HepG2 (cell line): ENCODE data around the gene NOTUM. TPM values are rescaled to one million over a fixed set of nuclear protein-coding genes. Genes with fewer than 3 reads are reported as not detected.

Experiments used
- DDIT3 ChIP-seq: sonication (generic); formaldehyde crosslinking; IDR thresholded peaks from 2 replicates; pipeline ENCODE4 v1.4.0; 2020; ENCODE audit warnings: mild to moderate bottlenecking, missing genetic modification reagents
- KLF16 ChIP-seq, 2 experiments: sonication (generic) in 1 of 2; formaldehyde crosslinking in 1 of 2; IDR thresholded peaks; 2 replicates each; pipeline versions ENCODE4 v1.6.1 to v1.8.0; 2016 to 2023; ENCODE audit warnings: missing genetic modification reagents in 2 of 2, missing compliant biosample characterization in 1 of 2
- MAFF ChIP-seq: IDR thresholded peaks from 2 replicates; pipeline ENCODE4 v1.6.1; 2011; ENCODE audit warnings: low read depth, low read length, improper control_type of control experiment
- MED13 ChIP-seq: sonication (generic); formaldehyde crosslinking; IDR thresholded peaks from 2 replicates; pipeline ENCODE4 v1.5.0; 2020; ENCODE audit warnings: missing genetic modification reagents
- NFYC ChIP-seq: IDR thresholded peaks from 2 replicates; pipeline ENCODE4 v1.6.1; 2016; ENCODE audit warnings: missing genetic modification reagents, missing compliant biosample characterization
- RAD21 ChIP-seq: fragments of 450-650 bp; formaldehyde crosslinking; IDR thresholded peaks from 2 replicates; pipeline ENCODE4 v1.5.0; 2020; ENCODE audit warnings: mild to moderate bottlenecking
- RBM39 ChIP-seq: fragments of 200-400 bp; formaldehyde crosslinking; IDR thresholded peaks from one replicate; pipeline ENCODE4 v1.6.1; 2018; ENCODE audit warnings: antibody characterized with exemption, mild to moderate bottlenecking, low read depth, low read length; ENCODE audit not compliant: poor library complexity, severe bottlenecking
- RFXAP ChIP-seq: sonication (generic); formaldehyde crosslinking; IDR thresholded peaks from 2 replicates; pipeline ENCODE4 v1.4.0; 2020; ENCODE audit warnings: missing genetic modification reagents, borderline replicate concordance
- SALL2 ChIP-seq: sonication (generic); formaldehyde crosslinking; IDR thresholded peaks from 2 replicates; pipeline ENCODE4 v1.8.1; 2023; ENCODE audit warnings: mild to moderate bottlenecking, missing genetic modification reagents, inconsistent platforms
- SIN3B ChIP-seq: fragments of 150-350 bp; IDR thresholded peaks from 2 replicates; pipeline ENCODE4 v1.6.1; 2014; ENCODE audit warnings: low read length
- SNAI1 ChIP-seq: sonication (generic); formaldehyde crosslinking; IDR thresholded peaks from 2 replicates; pipeline ENCODE4 v1.5.0; 2020; ENCODE audit warnings: mild to moderate bottlenecking, missing genetic modification reagents, borderline replicate concordance
- STAT5B ChIP-seq: sonication (generic); formaldehyde crosslinking; IDR thresholded peaks from 2 replicates; pipeline ENCODE4 v1.4.0; 2020; ENCODE audit warnings: missing genetic modification reagents
- ZBTB7B ChIP-seq: sonication (generic); formaldehyde crosslinking; IDR thresholded peaks from 2 replicates; pipeline ENCODE4 v1.4.0; 2020; ENCODE audit warnings: missing genetic modification reagents
- ZMYM3 ChIP-seq: sonication (generic); formaldehyde crosslinking; IDR thresholded peaks from 2 replicates; pipeline ENCODE4 v1.5.1; 2020; ENCODE audit warnings: mild to moderate bottlenecking, missing genetic modification reagents
- ZNF335 ChIP-seq: sonication (generic); formaldehyde crosslinking; IDR thresholded peaks from 2 replicates; pipeline ENCODE4 v1.4.0; 2020; ENCODE audit warnings: missing genetic modification reagents
- ZNF740 ChIP-seq: sonication (generic); formaldehyde crosslinking; IDR thresholded peaks from 2 replicates; pipeline ENCODE4 v1.4.0; 2020; ENCODE audit warnings: missing genetic modification reagents
- ZZZ3 ChIP-seq: sonication (generic); formaldehyde crosslinking; IDR thresholded peaks from 2 replicates; pipeline ENCODE4 v1.4.0; 2020; ENCODE audit warnings: missing genetic modification reagents, mild to moderate bottlenecking, borderline replicate concordance
- polyA plus RNA-seq, 8 experiments: library from polyadenylated mRNA; depleted of rRNA in 3 of 8; stranded (reverse) in 7 of 8; unstranded in 1 of 8; fragments of >200 nt; fragmentation: Illumina TruSeq in 4 of 8; extraction: Trizol in 4 of 8; gene quantifications; 2 replicates each; pipeline versions ENCODE4 v1.2.1 to v1.2.3, GENCODE V29; 2011 to 2016; ENCODE audit warnings: low read depth in 4 of 8, missing spikeins in 1 of 8, mixed read lengths in 1 of 8; ENCODE audit not compliant: insufficient read depth in 1 of 8
- total RNA-seq, 5 experiments: library from RNA; depleted of rRNA; stranded (reverse); fragments of >200 nt; fragmentation: Illumina TruSeq; extraction: Trizol; gene quantifications; 2 replicates each; pipeline ENCODE4 v1.2.3, GENCODE V29; 2016; ENCODE audit warnings: low read depth in 1 of 5
- TF ChIP-seq, protein P1 (sequence below): sonication (generic); formaldehyde crosslinking; IDR thresholded peaks from 2 replicates; pipeline ENCODE4 v1.8.1; 2023; ENCODE audit warnings: mild to moderate bottlenecking, moderate library complexity, missing genetic modification reagents
- TF ChIP-seq, protein P2 (sequence below): sonication (generic); formaldehyde crosslinking; IDR thresholded peaks from 2 replicates; pipeline ENCODE4 v1.8.0; 2023; ENCODE audit warnings: mild to moderate bottlenecking, missing genetic modification reagents
- TF ChIP-seq, protein P3 (sequence below): sonication (generic); formaldehyde crosslinking; IDR thresholded peaks from 2 replicates; pipeline ENCODE4 v1.8.0; 2022; ENCODE audit warnings: missing genetic modification reagents, low read depth, mild to moderate bottlenecking, borderline replicate concordance
- TF ChIP-seq, protein P4 (sequence below): sonication (generic); formaldehyde crosslinking; IDR thresholded peaks from 2 replicates; pipeline ENCODE4 v1.8.0; 2022; ENCODE audit warnings: mild to moderate bottlenecking, missing genetic modification reagents
- TF ChIP-seq, protein P5 (sequence below), 2 experiments: fragments of 450-650 bp in 1 of 2; sonication (generic) in 1 of 2; formaldehyde crosslinking; IDR thresholded peaks; 2 replicates each; pipeline versions ENCODE4 v1.5.0 to v1.8.0; 2020 to 2022; ENCODE audit warnings: mild to moderate bottlenecking in 1 of 2, missing genetic modification reagents in 1 of 2

NOTUM gene
- total and polyA plus RNA-seq, 2 of the 13 experiments (the other 11 are each of a cell fraction or from before 2014, with no cell fraction given): 150 to 160 TPM

GRCh38 chr17:81926451-81927151 lies 34.4 kb downstream of the NOTUM start (continued):
- no peak for TF ChIP-seq DDIT3 (CRISPR knock-in tag)
- TF ChIP-seq STAT5B (CRISPR knock-in tag): no peak
- no peak for TF ChIP-seq ZZZ3 (CRISPR knock-in tag)
- no peak for TF ChIP-seq MED13
- TF ChIP-seq, protein P1, sequence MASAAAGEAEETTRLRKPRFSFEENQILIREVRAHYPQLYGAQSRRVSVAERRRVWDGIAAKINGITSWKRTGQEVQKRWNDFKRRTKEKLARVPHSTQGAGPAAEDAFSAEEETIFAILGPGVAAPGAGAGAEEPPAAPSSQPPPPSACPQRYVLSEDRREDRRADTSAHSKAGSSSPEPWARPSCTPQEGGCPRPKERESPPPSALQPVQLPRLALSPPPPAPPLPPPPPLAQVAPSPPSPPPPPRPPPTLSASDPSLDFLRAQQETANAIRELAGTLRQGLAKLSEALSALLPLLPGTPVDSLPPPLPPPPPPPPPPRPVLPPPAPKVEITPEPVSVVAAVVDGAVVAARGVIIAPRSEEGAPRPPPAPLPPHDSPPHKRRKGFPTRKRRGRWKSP: peak; percentile 77; the same call in 1 of the 2 replicates
- TF ChIP-seq NFYC: peak; percentile 45
- TF ChIP-seq ZNF335: peak; percentile 29; the same call in 1 of the 2 replicates
- no peak; the same call in 1 of the 2 replicates for TF ChIP-seq RAD21 (CRISPR knock-in tag)
- TF ChIP-seq ZMYM3 (CRISPR knock-in tag): 0 out of 2 replicates have a peak, but pooled peaks have one; percentile 8
- TF ChIP-seq, protein P2, sequence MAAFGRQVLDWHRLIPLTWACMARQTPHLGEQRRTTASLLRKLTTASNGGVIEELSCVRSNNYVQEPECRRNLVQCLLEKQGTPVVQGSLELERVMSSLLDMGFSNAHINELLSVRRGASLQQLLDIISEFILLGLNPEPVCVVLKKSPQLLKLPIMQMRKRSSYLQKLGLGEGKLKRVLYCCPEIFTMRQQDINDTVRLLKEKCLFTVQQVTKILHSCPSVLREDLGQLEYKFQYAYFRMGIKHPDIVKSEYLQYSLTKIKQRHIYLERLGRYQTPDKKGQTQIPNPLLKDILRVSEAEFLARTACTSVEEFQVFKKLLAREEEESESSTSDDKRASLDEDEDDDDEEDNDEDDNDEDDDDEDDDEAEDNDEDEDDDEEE (CRISPR knock-in tag): peak; percentile 75
- TF ChIP-seq, protein P3, sequence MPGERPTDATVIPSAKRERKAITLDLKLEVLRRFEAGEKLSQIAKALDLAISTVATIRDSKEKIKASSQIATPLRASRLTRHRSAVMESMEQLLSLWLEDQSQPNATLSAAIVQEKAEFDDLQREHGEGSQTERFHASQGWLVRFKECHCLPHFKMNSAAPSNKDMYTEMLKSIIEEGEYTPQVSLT (CRISPR knock-in tag): no peak
- TF ChIP-seq RFXAP (CRISPR knock-in tag): 0 out of 2 replicates have a peak, but pooled peaks have one; percentile 52
- TF ChIP-seq MAFF: peak; percentile 94
- TF ChIP-seq, protein P4, sequence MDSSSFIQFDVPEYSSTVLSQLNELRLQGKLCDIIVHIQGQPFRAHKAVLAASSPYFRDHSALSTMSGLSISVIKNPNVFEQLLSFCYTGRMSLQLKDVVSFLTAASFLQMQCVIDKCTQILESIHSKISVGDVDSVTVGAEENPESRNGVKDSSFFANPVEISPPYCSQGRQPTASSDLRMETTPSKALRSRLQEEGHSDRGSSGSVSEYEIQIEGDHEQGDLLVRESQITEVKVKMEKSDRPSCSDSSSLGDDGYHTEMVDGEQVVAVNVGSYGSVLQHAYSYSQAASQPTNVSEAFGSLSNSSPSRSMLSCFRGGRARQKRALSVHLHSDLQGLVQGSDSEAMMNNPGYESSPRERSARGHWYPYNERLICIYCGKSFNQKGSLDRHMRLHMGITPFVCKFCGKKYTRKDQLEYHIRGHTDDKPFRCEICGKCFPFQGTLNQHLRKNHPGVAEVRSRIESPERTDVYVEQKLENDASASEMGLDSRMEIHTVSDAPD (CRISPR knock-in tag): no peak
- TF ChIP-seq, protein P5, sequence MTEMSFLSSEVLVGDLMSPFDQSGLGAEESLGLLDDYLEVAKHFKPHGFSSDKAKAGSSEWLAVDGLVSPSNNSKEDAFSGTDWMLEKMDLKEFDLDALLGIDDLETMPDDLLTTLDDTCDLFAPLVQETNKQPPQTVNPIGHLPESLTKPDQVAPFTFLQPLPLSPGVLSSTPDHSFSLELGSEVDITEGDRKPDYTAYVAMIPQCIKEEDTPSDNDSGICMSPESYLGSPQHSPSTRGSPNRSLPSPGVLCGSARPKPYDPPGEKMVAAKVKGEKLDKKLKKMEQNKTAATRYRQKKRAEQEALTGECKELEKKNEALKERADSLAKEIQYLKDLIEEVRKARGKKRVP (CRISPR knock-in tag; IDR thresholded peaks at IDR 0.05): no peak
- TF ChIP-seq SALL2 (CRISPR knock-in tag): 0 out of 2 replicates have a peak, but pooled peaks have one; percentile 75
- TF ChIP-seq RBM39: peak; percentile 59
- no peak for TF ChIP-seq SIN3B
- peak; percentile 98 for TF ChIP-seq SNAI1 (CRISPR knock-in tag)
- 0 out of 2 replicates have a peak, but pooled peaks have one; percentile 27 for TF ChIP-seq ZNF740
- peak; percentile 58; the same call in 1 of the 2 replicates for TF ChIP-seq ZBTB7B (CRISPR knock-in tag)
- peak in 1 of 2 experiments; percentile 36; a peak in 1 of 4 replicates for TF ChIP-seq KLF16 (CRISPR knock-in tag; IDR thresholded peaks at IDR 0.05)
